Measurements from ENCODE around the gene TNIP3.

DNA sequence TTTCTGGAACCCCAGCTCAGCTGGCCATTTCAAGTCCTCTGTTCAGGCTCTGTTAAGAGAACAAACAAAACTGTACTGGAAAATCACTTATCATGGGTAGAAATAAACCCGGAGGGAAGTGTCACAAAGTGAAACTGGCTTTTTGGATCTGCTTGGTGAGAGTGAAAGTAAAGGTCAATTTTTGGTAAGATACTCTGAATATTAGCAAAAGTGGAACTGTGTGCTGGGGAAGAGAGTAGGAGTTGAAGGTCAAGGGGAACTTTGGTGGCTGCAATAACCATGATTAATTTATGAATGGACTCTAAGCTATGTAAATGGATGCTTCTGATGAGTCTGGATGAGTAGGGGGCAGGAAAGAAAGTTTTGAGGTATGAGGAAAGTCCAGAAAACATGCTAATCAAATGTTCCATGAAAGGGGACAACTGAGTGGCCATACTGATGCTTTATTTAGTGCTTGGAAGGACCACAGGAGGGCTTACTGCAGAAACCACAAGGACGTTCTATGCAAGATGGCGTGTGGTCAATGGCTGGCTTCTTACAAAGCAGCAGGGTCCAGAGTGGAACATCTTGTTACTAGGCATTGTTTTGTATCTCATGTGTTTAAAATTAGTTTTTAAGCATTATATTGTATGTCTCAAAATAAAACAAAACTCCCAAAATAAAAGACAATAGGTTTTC lies 36.8 kb upstream of the TNIP3 start:
- no peak for TF ChIP-seq EZH2 (IDR thresholded peaks at IDR 0.05)
- TF ChIP-seq POLR2AphosphoS5 (IDR thresholded peaks at IDR 0.05; ENCODE audit: borderline replicate concordance, low read depth, low read length), result no peak
- TF ChIP-seq FOXP2 (optimal IDR thresholded peaks at IDR 0.05; ENCODE audit: control extremely low read depth, extremely low read length, insufficient read depth), result no peak

All from SK-N-MC (cell line).